ENCODE measurements around the gene ARHGEF12.

ARHGEF12 gene

GRCh38 chr11:120294096-120294495 is 42.1 kb upstream of the ARHGEF12 start:
- in situ Hi-C loops (cut with MboI; ENCODE audit: low sequenced_read_pairs, unreplicated experiment), result no loop called here
- TF ChIP-seq CTCF (IDR thresholded peaks at IDR 0.05; ENCODE audit: borderline replicate concordance, control extremely low read depth, extremely low read depth, insufficient read depth, missing control alignments), result no peak
- DNase-seq (ENCODE audit: low spot score), result no peak

GRCh38 chr11:120295099-120295498 is 41.1 kb upstream of the ARHGEF12 start:
- in situ Hi-C loops (cut with MboI; ENCODE audit: low sequenced_read_pairs, unreplicated experiment), result no loop called here
- no peak for DNase-seq (ENCODE audit: low spot score)
- no peak for TF ChIP-seq CTCF (IDR thresholded peaks at IDR 0.05; ENCODE audit: borderline replicate concordance, control extremely low read depth, extremely low read depth, insufficient read depth, missing control alignments)

- no peak for TF ChIP-seq CTCF (IDR thresholded peaks at IDR 0.05; ENCODE audit: borderline replicate concordance, control extremely low read depth, extremely low read depth, insufficient read depth, missing control alignments)
- in situ Hi-C loops (cut with MboI; ENCODE audit: low sequenced_read_pairs, unreplicated experiment), result no loop called here
- DNase-seq (ENCODE audit: low spot score), result no peak
These were observed 39.7 kb upstream of the ARHGEF12 start for GRCh38 chr11:120296554-120296953.

- no peak for DNase-seq (ENCODE audit: low spot score)
- in situ Hi-C loops (cut with MboI; ENCODE audit: low sequenced_read_pairs, unreplicated experiment), result no loop called here
- TF ChIP-seq CTCF (IDR thresholded peaks at IDR 0.05; ENCODE audit: borderline replicate concordance, control extremely low read depth, extremely low read depth, insufficient read depth, missing control alignments), result no peak
These were observed 37.8 kb upstream of the ARHGEF12 start for GRCh38 chr11:120298461-120298860.

GRCh38 chr11:120302001-120302805 is 34.0 kb upstream of the ARHGEF12 start:
- in situ Hi-C loops (cut with MboI; ENCODE audit: low sequenced_read_pairs, unreplicated experiment), result loop anchor here (5.0 kb wide), 1 partner anchor 70 kb away; no protein-coding TSS in a partner anchor
- TF ChIP-seq CTCF (IDR thresholded peaks at IDR 0.05; ENCODE audit: borderline replicate concordance, control extremely low read depth, extremely low read depth, insufficient read depth, missing control alignments), result no peak
- no peak for DNase-seq (ENCODE audit: low spot score)

- peak; percentile 92 for TF ChIP-seq CTCF (IDR thresholded peaks at IDR 0.05; ENCODE audit: borderline replicate concordance, control extremely low read depth, extremely low read depth, insufficient read depth, missing control alignments)
- peak; percentile 79 for DNase-seq (ENCODE audit: low spot score)
- in situ Hi-C loops (cut with MboI; ENCODE audit: low sequenced_read_pairs, unreplicated experiment), result loop anchor here (5.0 kb wide), 1 partner anchor 71 kb away; no protein-coding TSS in a partner anchor
These were observed 33.1 kb upstream of the ARHGEF12 start for GRCh38 chr11:120303004-120303637.

All from GM13976 (cell line).